ENCODE data around the gene CLIC1.

DNA sequence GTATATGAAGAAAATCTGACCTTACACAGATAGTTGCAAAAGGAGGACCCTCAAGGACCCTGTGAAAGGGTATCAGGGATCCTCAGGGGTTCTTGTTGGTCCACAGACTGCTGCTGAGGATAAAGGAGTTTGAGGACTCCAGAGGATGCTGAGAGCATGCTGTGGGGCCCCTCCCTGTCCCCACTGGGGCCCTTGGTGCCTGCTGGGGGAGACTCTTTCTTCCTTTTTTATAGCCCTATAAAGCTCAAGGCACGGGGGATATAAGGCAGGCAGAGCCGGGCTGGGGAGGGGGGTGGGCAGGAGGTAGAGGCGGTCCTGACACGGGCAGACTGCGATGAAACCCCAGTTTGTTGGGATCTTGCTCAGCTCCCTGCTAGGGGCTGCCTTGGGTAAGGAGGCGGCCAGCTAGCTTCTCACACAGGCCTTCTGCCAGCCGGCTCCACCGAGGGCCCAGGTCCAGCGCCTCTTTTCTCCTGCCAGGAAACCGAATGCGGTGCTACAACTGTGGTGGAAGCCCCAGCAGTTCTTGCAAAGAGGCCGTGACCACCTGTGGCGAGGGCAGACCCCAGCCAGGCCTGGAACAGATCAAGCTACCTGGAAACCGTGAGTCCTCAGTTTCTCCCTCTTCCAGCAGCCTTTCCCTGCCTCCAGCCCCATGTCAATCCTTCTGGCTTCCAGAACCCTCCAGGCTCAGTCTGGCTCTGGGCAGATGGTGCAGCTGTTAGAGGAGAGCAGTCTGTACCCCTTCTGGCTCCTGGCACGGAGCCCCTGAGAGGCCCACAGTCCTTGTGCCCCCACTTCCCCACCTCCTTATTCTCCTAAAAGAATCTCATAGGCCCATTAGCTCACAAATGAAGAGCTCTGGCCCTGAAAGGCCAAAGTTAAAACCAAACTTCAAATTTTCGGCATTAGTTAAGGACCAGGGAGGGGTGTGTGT is 21.0 kb downstream of the CLIC1 start, which contains the start of gene LY6G6D:
- TF ChIP-seq CTCF (IDR thresholded peaks at IDR 0.05) = no peak
- TF ChIP-seq POLR2A (IDR thresholded peaks at IDR 0.05) = no peak
